DOHH2 (cell line): Measurements from ENCODE around the gene CFAP46.

ENCODE experiments used
- EZH2phosphoT487 ChIP-seq: fragments of 200-600 bp; sonication (generic); IDR thresholded peaks from 2 replicates; pipeline ENCODE4 v1.6.1; 2017; ENCODE audit warnings: borderline replicate concordance, mild to moderate bottlenecking, antibody characterized with exemption, low read length, moderate library complexity, mixed read lengths
- TF ChIP-seq, protein P1 (sequence below): fragments of 200-600 bp; sonication (generic); IDR thresholded peaks from one replicate; pipeline ENCODE4 v1.5.1; 2014; ENCODE audit warnings: antibody characterized with exemption, mild to moderate bottlenecking, low read depth, low read length; ENCODE audit not compliant: poor library complexity, severe bottlenecking

DNA sequence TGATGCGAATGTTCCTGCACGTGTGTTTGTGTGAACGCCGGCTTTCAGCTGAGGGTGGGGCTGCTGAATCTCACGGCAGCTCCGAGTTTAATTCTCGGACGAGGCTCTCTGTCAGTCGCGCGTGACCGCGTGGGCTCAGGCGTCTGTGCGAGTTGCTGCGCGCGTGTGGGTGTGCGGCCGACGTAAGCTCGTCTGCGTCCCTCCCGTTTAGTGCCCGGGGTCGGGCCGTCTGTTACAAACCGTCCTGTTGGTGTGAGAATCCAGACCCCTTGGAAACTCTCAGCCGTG lies 41.6 kb upstream of the CFAP46 start:
- TF ChIP-seq, protein P1, sequence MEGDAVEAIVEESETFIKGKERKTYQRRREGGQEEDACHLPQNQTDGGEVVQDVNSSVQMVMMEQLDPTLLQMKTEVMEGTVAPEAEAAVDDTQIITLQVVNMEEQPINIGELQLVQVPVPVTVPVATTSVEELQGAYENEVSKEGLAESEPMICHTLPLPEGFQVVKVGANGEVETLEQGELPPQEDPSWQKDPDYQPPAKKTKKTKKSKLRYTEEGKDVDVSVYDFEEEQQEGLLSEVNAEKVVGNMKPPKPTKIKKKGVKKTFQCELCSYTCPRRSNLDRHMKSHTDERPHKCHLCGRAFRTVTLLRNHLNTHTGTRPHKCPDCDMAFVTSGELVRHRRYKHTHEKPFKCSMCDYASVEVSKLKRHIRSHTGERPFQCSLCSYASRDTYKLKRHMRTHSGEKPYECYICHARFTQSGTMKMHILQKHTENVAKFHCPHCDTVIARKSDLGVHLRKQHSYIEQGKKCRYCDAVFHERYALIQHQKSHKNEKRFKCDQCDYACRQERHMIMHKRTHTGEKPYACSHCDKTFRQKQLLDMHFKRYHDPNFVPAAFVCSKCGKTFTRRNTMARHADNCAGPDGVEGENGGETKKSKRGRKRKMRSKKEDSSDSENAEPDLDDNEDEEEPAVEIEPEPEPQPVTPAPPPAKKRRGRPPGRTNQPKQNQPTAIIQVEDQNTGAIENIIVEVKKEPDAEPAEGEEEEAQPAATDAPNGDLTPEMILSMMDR: no peak
- no peak for TF ChIP-seq EZH2phosphoT487
